HG03520 (cell line): ENCODE data around the gene WFIKKN1.

Experiments used
- ATAC-seq: cut with Tn5 transposase; IDR thresholded peaks from one replicate; pipeline ENCODE4 v1.9.1; 2021; ENCODE audit warnings: mild to moderate bottlenecking, moderate library complexity; ENCODE audit not compliant: unreplicated experiment

The WFIKKN1 gene

DNA sequence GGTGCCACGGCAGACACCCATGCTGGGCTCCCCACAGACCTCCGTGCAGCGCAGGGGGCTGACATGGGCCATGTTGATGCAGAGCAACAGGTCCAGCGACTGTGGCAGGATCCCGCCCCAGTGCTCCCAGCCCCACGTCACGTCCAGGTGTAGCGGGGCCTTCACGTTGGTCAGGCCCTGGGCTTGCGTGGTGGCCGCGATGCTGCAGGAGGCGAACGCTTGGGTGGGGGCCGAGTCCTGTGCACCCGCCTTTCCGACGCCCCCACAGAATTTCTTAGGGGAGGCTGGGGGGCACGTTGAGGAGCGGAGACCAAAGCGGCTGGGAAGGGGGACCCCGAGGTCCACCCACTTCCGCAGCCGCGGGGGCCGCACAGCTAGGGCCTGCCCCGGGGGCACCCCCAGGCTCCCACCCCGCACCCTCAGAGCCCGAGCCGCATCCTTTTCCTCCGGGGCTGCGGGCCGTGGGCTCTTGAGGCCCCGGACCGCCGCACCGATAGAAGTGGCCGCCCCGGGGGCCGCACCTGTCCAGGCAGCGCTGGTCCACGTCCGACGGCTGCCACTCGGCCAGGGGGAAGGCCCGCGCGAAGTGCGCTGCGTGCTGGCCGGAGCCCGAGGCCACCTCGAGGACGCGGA, 4.9 kb downstream of the WFIKKN1 start:
- ATAC-seq: no peak

DNA sequence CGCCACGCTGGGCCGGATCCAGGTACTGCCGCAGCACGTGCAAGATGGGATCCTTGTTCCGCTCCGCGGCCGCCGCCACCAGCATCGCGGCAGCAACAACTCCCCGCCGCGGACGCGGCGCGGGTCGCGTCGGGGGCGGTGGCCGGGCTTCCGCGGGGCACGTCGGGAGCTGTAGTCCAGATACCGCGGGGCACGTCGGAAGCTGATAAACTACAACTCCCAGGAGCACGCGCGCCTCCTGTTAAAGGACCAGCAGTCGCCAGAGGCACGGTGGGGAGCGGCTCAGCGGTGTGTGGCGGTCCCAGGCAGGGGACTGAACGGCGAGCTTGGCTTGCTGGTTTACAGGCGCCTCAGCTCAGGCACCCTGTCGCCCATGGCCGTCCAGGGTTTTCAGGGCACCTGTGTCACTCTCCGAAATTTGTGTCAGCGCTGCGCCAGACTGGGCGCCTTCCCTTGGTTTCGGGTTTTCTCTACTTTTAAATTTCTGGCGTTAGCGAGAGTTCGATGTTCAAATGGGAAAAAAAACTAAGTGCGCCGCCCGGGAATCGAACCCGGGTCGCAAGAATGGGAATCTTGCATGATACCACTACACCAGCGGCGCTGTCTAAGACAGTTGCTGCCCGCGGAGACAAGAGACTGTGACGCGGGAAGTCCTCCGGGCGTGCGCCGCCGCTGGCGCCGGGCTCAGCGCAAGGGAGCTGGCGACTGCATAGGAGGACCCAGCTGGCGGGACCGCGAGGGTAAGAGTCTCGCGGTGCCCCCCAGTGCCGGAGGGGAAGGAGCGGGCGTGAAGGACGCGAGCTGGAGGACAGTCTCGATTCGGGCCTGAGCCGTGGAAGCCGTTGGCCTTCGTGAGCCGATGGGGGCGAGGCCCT, 5.7 kb downstream of the WFIKKN1 start, which contains the start of gene METTL26:
Gene METTL26 (minus strand): TSS at position 100 of the 875 bp plus-strand sequence. CDS start 15 bp downstream, at position 85.
- peak; percentile 58 for ATAC-seq

- ATAC-seq: no peak
Measured at GRCh38 chr16:637081-638018, 6.6 kb downstream of the WFIKKN1 start.

DNA sequence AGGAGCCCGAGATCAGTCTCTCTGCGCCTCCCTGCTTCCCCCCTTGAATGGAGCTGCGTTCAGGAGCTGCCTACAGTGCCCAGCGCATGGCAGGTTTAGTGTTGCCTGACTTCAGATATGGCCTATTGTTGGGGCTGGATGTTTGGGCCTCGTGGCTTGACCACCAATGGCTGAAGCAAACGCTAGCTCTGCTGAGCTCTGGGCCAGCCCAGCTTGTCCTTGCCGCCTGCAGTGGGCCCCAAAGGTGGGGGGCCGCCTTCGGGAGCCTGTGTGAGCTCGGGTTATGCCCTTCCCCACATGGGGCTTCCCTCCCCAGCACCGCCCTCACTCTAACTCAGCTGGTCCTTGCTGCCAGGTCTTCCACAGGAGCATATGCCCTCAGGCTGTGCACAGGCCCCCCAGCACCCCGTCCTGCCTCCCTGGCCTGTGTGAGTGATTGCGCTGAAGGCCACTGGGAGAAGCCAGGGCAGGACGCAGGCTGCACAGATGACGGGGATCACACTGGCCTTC, 7.3 kb downstream of the WFIKKN1 start:
- no peak for ATAC-seq

- no peak for ATAC-seq
Measured at GRCh38 chr16:638836-639235, 8.1 kb downstream of the WFIKKN1 start.

- no peak for ATAC-seq
Measured at GRCh38 chr16:640614-641013, 9.8 kb downstream of the WFIKKN1 start.

DNA sequence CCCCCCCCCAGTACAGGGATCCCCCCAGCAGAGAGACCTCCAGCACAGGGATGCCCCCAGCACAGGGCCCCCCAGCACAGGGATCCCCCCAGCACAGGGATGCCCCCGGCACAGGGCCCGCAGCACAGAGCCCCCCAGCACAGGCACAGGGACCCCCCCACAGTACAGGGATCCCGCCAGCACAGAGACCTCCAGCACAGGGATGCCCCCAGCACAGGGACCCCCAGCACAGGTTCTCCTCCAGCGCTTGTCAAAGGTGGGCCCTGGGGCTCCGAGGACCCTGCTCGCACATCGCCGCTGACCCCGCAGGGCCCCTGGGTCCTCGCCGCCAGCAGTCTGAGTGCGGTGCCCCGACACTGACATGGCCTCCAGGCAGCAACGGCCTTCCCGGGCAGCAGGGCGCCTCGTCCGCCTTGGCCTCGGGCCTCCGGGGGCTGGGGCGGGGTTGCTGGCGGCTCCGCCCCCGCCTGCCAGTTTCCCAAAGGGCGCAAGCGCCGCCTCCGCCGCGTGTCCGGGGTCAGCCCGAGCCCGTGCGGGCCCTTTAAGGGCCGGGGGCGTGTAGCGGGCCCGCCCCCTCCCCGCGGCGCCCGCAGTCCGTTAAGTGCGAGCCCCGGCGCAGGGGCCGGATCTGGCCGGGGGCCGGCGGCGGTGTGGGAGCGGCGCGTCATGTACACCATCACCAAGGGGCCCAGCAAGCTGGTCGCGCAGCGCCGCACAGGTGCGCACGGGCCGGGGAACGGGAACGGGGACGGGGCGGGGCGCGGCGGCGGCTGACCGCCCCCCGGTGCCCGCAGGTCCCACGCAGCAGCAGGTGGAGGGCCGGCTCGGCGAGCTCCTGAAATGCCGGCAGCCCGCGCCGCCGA, 10.8 kb downstream of the WFIKKN1 start, which contains the start of gene MCRIP2:
Gene MCRIP2 (plus strand): TSS at position 503 of the 863 bp plus-strand sequence. CDS start 164 bp downstream, at position 667.
- ATAC-seq: no peak

DNA sequence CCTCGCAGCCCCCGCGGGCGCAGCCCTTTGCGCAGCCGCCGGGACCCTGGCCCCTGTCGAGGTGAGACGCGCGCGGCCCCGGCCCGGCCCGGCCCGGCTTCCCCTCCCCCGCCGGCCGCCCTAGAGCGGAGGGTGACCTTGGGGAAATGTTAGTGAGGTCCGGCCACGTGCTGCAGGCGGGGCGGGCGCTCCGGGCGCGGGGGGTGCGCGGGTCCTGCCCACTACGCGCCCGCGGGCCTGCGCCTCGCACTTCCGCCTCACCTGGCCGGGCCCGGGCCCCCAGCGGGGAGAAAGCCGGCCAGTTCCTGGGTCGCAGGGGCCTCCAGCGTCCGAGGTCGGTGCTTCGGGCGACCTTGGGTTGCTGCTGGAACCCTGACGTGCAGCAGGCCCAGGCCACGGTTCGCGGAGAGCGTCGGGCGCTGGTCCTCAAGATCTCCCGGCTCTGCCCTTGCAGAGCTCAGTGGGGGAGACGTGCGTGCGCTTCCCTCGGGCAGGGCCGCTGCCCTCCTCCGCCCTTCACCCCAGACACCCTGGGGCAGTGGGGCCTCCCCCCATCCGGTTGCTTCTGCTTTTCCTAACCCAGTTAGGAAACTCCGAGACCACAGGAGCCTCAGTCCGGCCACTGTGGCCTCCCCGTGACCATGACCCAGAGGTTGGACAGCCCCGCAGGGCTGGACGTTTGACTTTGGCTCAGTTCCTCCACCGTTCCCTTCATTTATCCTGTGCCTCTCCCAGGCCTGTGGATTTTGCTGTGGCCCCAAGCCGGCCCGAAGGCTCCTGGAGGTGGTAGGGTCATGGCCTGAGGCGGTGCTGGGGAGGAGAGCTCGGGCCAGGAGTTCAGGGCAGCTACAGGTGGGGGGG, 11.6 kb downstream of the WFIKKN1 start:
- no peak for ATAC-seq

DNA sequence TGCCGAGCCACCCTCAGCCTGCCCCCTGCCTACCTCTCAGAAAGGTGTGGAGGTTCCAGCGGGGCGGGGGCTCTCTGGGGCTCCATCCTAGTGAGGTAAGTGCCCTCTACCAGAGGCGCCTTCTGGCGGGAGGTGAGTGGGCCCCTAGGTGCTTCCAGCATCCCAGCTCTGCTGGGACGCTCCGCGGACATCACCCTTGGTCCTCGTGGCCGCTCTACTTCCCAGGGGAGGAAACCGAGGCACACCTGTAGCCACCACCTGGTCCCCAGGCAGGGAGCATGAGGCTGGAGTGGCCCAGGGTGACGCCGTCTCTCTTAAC, 12.2 kb downstream of the WFIKKN1 start:
- ATAC-seq: no peak

DNA sequence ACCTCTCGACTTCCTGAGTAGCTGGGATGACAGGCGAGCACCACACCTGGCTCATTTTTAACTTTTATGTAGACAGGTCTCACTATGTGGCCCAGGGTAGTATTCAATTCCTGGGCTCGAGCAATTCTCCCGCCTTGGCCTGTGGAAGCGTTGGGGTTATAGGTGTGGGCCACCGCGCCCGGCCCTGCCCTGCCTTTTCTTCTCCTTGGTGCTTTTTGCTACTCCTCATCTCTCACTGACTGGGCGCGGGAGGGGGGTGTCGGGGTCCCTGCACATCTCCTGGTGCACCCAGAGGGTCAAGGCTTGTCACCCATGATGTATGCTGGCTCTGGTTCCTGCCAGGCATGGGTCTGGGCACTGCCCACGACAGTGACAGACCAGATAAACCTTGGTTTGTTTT, 13.8 kb downstream of the WFIKKN1 start:
- no peak for ATAC-seq

GRCh38 chr16:645852-646678, 15.3 kb downstream of the WFIKKN1 start:
- no peak for ATAC-seq

DNA sequence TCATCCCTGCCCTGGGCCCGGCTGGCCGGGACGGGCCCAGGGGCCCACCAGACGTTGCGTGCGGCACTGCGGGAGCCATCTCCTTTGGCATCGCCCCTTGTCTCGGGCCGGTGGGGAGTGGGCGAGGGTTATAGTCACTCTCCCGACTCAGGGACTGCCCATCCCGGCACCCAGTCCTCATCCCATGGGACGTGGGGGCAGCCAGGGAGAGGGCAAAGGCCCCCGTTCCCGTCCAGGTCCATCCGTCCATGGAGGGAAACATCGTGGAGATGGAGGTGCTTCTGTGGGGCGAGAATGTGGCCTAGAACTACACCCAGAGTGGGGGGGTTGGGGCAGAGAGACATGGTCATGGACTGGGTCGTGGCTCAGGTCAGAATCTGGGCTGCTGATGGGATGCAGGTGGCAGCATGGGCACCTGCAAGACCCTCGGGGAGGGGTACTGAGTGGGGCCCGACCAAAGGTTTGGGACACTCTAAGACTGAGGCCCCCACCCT, 15.9 kb downstream of the WFIKKN1 start:
- no peak for ATAC-seq

- ATAC-seq: no peak
Measured at GRCh38 chr16:647173-647902, 16.6 kb downstream of the WFIKKN1 start.

DNA sequence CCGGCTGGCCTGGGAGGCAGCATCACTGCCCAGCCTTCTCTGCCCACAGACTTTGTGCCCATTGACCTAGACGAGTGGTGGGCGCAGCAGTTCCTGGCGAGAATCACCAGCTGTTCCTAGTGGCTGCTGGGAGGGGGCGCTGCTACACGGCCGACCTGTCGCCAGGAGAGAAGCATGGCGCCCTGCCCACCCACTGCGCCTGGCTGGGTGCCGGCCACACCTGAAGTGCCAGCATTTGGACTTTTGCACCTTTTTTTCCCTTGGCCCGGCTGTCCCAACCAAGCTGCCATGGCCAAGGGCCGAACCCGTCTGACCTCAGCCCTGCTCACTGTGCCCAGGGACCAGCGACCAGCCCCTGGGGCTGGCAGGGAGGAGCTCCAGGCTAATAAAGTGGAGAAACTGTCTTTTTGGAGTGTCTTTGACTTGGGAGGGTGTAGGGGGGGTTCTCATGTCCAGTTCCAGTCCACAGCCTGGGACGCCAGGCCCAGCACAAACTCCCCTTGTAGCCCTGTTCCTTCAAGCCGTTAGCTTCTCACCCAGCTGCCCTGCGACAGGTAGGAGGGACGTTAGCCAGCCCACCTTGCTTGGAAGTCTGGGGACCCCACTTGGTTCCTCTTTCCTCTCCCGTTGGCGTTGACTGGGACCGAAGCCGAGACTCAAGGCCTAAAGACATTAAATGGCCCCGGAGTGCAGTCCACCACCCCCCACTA, 17.4 kb downstream of the WFIKKN1 start:
- ATAC-seq: no peak

DNA sequence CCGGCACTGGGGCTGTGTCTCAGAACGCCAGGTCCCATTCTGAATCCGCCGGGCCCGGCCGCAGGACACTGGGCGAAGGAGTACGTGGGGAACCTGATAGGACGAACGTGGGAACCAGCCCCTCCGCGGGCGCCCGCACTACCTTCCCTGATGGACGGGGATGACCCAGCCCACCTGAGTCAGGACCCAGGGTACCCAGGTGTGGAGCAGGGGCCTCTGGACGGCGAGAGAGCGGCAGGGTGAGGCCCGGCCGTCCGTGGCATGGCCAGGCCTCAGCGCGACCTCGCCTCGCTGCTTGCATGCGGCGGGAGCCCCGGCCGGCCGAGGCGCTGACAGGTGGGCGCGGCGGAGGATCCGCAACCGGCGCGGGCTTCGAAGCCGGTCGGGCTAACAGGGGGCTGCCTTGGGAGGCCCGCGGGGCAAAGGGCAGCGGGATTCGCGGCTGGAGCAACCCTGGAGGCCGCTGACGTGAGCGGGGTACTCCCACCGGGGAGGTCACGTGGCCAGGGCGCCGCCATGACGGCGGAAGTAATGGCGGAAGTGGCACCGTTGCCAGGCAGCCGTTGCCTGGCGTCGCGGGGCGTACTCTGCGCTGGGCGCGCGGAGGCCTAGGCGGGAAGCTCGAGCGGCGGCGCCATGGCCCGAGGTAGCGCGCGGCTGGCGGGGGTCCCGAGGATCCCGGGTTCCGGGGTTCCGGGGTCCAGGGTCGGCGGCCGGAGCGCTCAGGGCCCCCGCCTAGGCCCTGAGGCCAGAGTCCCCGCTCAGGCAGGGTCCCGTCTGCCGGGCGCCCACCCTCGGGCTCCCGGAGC, 18.2 kb downstream of the WFIKKN1 start, which contains the start of gene WDR90:
Gene WDR90 (plus strand): TSS at position 585 of the 809 bp plus-strand sequence. CDS start 52 bp downstream, at position 637.
- ATAC-seq: peak; percentile 59

GRCh38 chr16:649631-650030, 18.8 kb downstream of the WFIKKN1 start:
- ATAC-seq: peak; percentile 5
